ENCODE data around the gene LAPTM5. TPM values are rescaled to one million over a fixed set of nuclear protein-coding genes. Genes with fewer than 3 reads are reported as not detected.

Gene LAPTM5
- polyA plus RNA-seq, 3 donors: 1,019 to 1,669 (median 1,153) TPM

DNA sequence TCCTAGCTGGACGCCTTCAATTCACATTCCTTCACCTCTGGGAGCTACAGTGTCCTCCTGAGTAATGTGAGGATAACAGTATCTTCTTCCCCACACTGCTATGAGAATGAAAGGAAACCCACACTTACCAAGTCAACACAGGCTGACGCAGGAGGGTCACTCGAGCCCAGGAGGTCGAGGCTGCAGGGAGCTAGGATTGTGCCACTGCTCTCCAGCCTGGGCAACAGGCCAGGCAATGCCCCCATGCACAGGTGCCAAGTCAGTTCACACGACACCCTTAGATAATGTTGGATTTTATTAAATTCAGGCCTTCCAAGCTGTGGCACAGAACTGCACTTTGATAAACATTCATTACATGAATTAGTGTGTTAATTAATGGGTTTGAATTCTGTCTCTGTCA, 66.1 kb downstream of the LAPTM5 start:
- peaks cover 26 to 35% (median 29%) of the 10 kb centered on the region in 3 donors for H3K27me3 Mint-ChIP-seq (ENCODE audit: low read depth in 3 of 3)
- peaks cover 4% of the 10 kb centered on the region for H3K4me1 Mint-ChIP-seq
- Histone ChIP-seq H3K27me3 (ENCODE audit: control insufficient read depth in 2 of 2, insufficient read depth in 2 of 2, low read length in 2 of 2) (peaks cover 6 to 9% of the 10 kb centered on the region in 2 donors), H2AFZ (ENCODE audit: insufficient read depth, low read depth, low read length, poor library complexity, severe bottlenecking) (no peak overlapping the region), H3K9ac (ENCODE audit: insufficient read depth, low read length, poor library complexity, severe bottlenecking) (no peak overlapping the region), H3K9me3 (replicated peaks in 1 of 2; ENCODE audit: control insufficient read depth in 1 of 2, insufficient read depth in 1 of 2, low read length in 2 of 2) (peaks cover 6 to 9% of the 10 kb centered on the region in 2 donors), H3K4me2 (replicated peaks; ENCODE audit: extremely low read depth, low read length, poor library complexity, severe bottlenecking) (no peak overlapping the region), H3K36me3 (replicated peaks in 1 of 2; ENCODE audit: control insufficient read depth in 1 of 2, insufficient read depth in 2 of 2, low read length in 2 of 2) (no peaks in the 10 kb centered on the region), H3K79me2 (ENCODE audit: insufficient read depth, low read length) (no peaks in the 10 kb centered on the region), H3K4me3 (replicated peaks in 1 of 3; ENCODE audit: low read depth in 2 of 3, low read length in 3 of 3) (no peak overlapping the region), H3K4me1 (ENCODE audit: control insufficient read depth in 1 of 2, insufficient read depth in 2 of 2, low read length in 2 of 2) (no peaks in the 10 kb centered on the region), H4K20me1 (ENCODE audit: insufficient read depth, low read length) (no peaks in the 10 kb centered on the region), H3K27ac (ENCODE audit: low read depth in 1 of 2, low read length in 2 of 2) (no peak overlapping the region)
- 63% methylated on average over 2 of the region's 5 CpGs for WGBS (ENCODE audit: insufficient coverage)
- no peaks in the 10 kb centered on the region for H3K36me3 Mint-ChIP-seq
- peaks cover under 1 to 8% (median 6%) of the 10 kb centered on the region in 7 donors for H3K9me3 Mint-ChIP-seq
- no peak overlapping the region for H3K4me3 Mint-ChIP-seq
- intact Hi-C loops (cut with micrococcal nuclease): no loop called here
- TF ChIP-seq, protein P1, sequence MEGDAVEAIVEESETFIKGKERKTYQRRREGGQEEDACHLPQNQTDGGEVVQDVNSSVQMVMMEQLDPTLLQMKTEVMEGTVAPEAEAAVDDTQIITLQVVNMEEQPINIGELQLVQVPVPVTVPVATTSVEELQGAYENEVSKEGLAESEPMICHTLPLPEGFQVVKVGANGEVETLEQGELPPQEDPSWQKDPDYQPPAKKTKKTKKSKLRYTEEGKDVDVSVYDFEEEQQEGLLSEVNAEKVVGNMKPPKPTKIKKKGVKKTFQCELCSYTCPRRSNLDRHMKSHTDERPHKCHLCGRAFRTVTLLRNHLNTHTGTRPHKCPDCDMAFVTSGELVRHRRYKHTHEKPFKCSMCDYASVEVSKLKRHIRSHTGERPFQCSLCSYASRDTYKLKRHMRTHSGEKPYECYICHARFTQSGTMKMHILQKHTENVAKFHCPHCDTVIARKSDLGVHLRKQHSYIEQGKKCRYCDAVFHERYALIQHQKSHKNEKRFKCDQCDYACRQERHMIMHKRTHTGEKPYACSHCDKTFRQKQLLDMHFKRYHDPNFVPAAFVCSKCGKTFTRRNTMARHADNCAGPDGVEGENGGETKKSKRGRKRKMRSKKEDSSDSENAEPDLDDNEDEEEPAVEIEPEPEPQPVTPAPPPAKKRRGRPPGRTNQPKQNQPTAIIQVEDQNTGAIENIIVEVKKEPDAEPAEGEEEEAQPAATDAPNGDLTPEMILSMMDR (IDR thresholded peaks at IDR 0.05): no peak
- DNase-seq: no peak
- H3K27ac Mint-ChIP-seq: peak overlapping the region in 1 of 7 donors; percentile 8

DNA sequence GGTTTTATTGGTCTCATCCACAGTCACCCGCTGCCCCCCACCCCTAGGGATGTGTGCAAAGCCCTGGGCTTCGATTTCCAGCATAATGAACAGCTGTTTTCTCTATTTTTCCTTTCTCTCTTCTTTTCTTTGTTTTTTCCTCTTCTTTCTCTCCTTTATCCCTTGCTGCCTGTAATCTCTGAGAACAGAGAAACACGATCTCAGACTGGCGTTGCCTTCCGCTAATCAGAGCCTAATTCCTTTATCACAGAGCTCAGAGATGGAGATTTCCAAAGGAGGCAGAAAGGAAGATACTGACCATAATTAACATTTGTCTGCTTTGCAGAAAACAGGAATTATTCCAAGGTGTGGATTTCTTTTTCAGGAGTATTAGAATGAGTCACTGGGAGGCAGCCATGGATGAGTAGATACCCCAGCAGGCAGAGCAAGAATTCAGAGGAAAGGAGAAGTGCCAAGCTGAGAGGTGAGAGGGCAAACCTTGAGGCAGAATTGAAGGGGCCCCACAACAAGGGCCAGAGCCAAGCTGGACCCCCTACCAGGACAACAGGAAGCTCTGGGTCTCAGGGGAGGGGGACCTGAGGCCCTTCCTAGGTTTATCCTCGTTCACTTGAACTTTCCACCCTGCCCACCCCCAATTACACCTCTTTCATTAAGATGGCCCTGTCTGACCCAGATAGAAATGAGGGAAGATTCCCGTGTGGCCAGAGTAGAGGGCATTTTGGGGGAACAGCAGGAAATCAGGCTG, 67.5 kb downstream of the LAPTM5 start:
- H3K36me3 Mint-ChIP-seq: no peaks in the 10 kb centered on the region
- H3K4me1 Mint-ChIP-seq: peaks cover 3% of the 10 kb centered on the region
- H3K27ac Mint-ChIP-seq: no peak overlapping the region
- Histone ChIP-seq H3K27ac (ENCODE audit: low read depth in 1 of 2, low read length in 2 of 2) (no peak overlapping the region), H3K9me3 (replicated peaks in 1 of 2; ENCODE audit: control insufficient read depth in 1 of 2, insufficient read depth in 1 of 2, low read length in 2 of 2) (peaks cover 6 to 9% of the 10 kb centered on the region in 2 donors), H2AFZ (ENCODE audit: insufficient read depth, low read depth, low read length, poor library complexity, severe bottlenecking) (no peak overlapping the region), H3K9ac (ENCODE audit: insufficient read depth, low read length, poor library complexity, severe bottlenecking) (no peak overlapping the region), H3K36me3 (replicated peaks in 1 of 2; ENCODE audit: control insufficient read depth in 1 of 2, insufficient read depth in 2 of 2, low read length in 2 of 2) (no peaks in the 10 kb centered on the region), H3K4me2 (replicated peaks; ENCODE audit: extremely low read depth, low read length, poor library complexity, severe bottlenecking) (no peak overlapping the region), H3K4me3 (replicated peaks in 1 of 3; ENCODE audit: low read depth in 2 of 3, low read length in 3 of 3) (no peak overlapping the region), H4K20me1 (ENCODE audit: insufficient read depth, low read length) (no peaks in the 10 kb centered on the region), H3K79me2 (ENCODE audit: insufficient read depth, low read length) (no peaks in the 10 kb centered on the region), H3K4me1 (ENCODE audit: control insufficient read depth in 1 of 2, insufficient read depth in 2 of 2, low read length in 2 of 2) (no peaks in the 10 kb centered on the region), H3K27me3 (ENCODE audit: control insufficient read depth in 2 of 2, insufficient read depth in 2 of 2, low read length in 2 of 2) (peaks cover 9 to 22% of the 10 kb centered on the region in 2 donors)
- DNase-seq: no peak
- H3K9me3 Mint-ChIP-seq: peaks cover 3 to 16% (median 6%) of the 10 kb centered on the region in 7 donors
- peaks cover 38 to 47% (median 39%) of the 10 kb centered on the region in 3 donors for H3K27me3 Mint-ChIP-seq (ENCODE audit: low read depth in 3 of 3)
- WGBS (ENCODE audit: insufficient coverage): 79% methylated on average over 3 of the region's 7 CpGs
- H3K4me3 Mint-ChIP-seq: no peak overlapping the region
- intact Hi-C loops (cut with micrococcal nuclease): no loop called here
- TF ChIP-seq, protein P1 (IDR thresholded peaks at IDR 0.05): no peak
